Prostate gland (tissue), 2 donors: Measurements from ENCODE around the gene LGALS3BP.

Experiments used
- CTCF ChIP-seq, 4 experiments: fragments of 200-600 bp in 2 of 4; fragments of 450-650 bp in 2 of 4; sonication (generic) in 2 of 4; IDR thresholded peaks; 1 replicate in 3 of 4; 2 replicates in 1 of 4; pipeline ENCODE4 v1.5.1; 2016 to 2019; ENCODE audit warnings: antibody characterized with exemption in 4 of 4, mild to moderate bottlenecking in 2 of 4, moderate library complexity in 2 of 4
- POLR2A ChIP-seq: fragments of 450-650 bp; IDR thresholded peaks from one replicate; pipeline ENCODE4 v1.6.1; 2016; ENCODE audit warnings: antibody characterized with exemption, mild to moderate bottlenecking
- POLR2AphosphoS5 ChIP-seq: sonication (generic); formaldehyde crosslinking; IDR thresholded peaks from one replicate; pipeline ENCODE4 v1.6.1; 2017; ENCODE audit warnings: antibody characterized with exemption

- peak in 1 of 4 experiments; percentile 18 for TF ChIP-seq CTCF (IDR thresholded peaks at IDR 0.05)
- TF ChIP-seq POLR2AphosphoS5: peak; percentile 91
- TF ChIP-seq POLR2A: peak; percentile 60
Measured at GRCh38 chr17:79005063-79005861, 25.5 kb upstream of the LGALS3BP start.
